Activated CD4-positive, alpha-beta T cell treated with anti-CD3 and anti-CD28 coated beads, Interleukin-2, amount 10 ng/mL, durations not matched to agents 7 days and 5 days (primary cell): Measurements from ENCODE around the gene ERGIC3. TPM values are rescaled to one million over a fixed set of nuclear protein-coding genes. Genes with fewer than 3 reads are reported as not detected.
A peak's percentile ranks its signal among the peaks of the same experiment; 100 is the strongest.
"Not testable (repeated sequence)": the region's sequence is repeated elsewhere in the genome, so short reads cannot be mapped to it uniquely, and the experiment has no call there.

Source experiments
- CTCF ChIA-PET: fragments of 350-600 bp; sonication (Branson Sonifier 250); formaldehyde crosslinking; loops from one replicate; lab custom pipeline; 2021; ENCODE audit warnings: antibody characterized with exemption; lab: Charles Lee
- POLR2A ChIA-PET: fragments of 350-600 bp; sonication (Branson Sonifier 250); formaldehyde crosslinking; loops from one replicate; lab custom pipeline; 2021; ENCODE audit warnings: antibody characterized with exemption; lab: Charles Lee
- DNase-seq: peaks from one replicate; pipeline ENCODE4 v3.0.0-alpha.2; 2020
- H3K27ac Mint-ChIP-seq: one replicate; pipeline ENCODE4 v1.8.0; 2021; ENCODE audit warnings: mild to moderate bottlenecking, moderate library complexity, mixed read lengths
- H3K27me3 Mint-ChIP-seq: one replicate; pipeline ENCODE4 v1.8.0; 2021; ENCODE audit warnings: mixed read lengths
- H3K36me3 Mint-ChIP-seq: one replicate; pipeline ENCODE4 v1.8.0; 2021; ENCODE audit warnings: low read depth, mixed read lengths
- H3K4me1 Mint-ChIP-seq: one replicate; pipeline ENCODE4 v1.8.0; 2021; ENCODE audit warnings: mixed read lengths
- H3K4me3 Mint-ChIP-seq: one replicate; pipeline ENCODE4 v1.8.0; 2021; ENCODE audit warnings: mild to moderate bottlenecking, moderate library complexity, mixed read lengths
- H3K9me3 Mint-ChIP-seq: one replicate; pipeline ENCODE4 v1.8.0; 2021; ENCODE audit warnings: mixed read lengths
- total RNA-seq, 2 experiments: library from RNA; stranded (reverse); gene quantifications; one replicate each; pipeline ENCODE4 v1.2.3, GENCODE V29; 2021

Gene ERGIC3
- total RNA-seq, 2 experiments from 2014 or later, result 152 to 165 TPM

- Mint-ChIP-seq H3K9me3 (no peaks in the 10 kb centered on the region), H3K4me1 (no peaks in the 10 kb centered on the region), H3K27ac (peak overlapping the region; percentile 13), H3K36me3 (no peaks in the 10 kb centered on the region), H3K4me3 (no peak overlapping the region), H3K27me3 (no peaks in the 10 kb centered on the region)
- ChIA-PET CTCF (no interaction called here), POLR2A (no interaction called here)
- DNase-seq, result no peak
These were observed 16.2 kb upstream of the ERGIC3 start for GRCh38 chr20:35525639-35526038.

DNA sequence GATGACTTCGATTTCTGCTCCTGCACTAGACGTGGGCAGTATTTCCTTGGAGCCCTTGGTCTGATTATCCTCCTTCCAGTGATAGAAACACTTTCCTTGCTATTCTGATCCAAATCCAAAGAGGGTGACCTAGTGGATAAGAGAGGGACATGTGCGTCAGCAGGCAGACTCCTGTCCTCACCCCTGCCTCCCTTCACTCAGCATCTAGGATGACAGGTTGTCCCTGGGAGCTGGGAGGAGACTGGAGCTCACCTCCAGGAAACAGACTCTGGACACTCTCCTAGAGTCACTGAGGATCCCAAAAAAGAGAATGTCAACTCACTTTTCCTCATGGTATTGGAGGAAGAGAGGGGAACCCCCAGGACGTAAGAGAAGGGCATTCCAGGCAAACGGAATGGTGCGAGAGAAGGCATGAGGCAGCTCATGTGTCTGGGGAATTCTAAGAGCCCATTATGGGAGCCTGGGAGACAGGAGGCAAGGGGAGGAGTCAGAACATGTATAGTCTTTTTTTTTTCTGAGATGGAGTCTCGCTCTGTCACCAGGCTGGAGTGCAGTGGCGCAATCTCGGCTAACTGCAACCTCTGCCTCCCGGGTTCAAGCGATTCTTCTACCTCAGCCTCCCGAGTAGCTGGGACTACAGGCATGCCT lies 14.6 kb upstream of the ERGIC3 start:
- Mint-ChIP-seq H3K36me3 (no peaks in the 10 kb centered on the region), H3K9me3 (no peaks in the 10 kb centered on the region), H3K4me3 (no peak overlapping the region), H3K27ac (no peak overlapping the region), H3K27me3 (no peaks in the 10 kb centered on the region), H3K4me1 (no peaks in the 10 kb centered on the region)
- ChIA-PET POLR2A (interaction anchor here (0.6 kb wide), 1 partner anchor 215 kb away, joined by 4 read pairs; the partner anchor contains the start of gene RBM39), CTCF (no interaction called here)
- DNase-seq, result no peak

GRCh38 chr20:35529552-35529951 lies 12.3 kb upstream of the ERGIC3 start, which contains the start of gene C20orf173:
C20orf173 (minus strand) TSS chr20:35529652; CDS start chr20:35529373, 279 bp downstream.
- ChIA-PET CTCF (interaction anchor here (0.6 kb wide), 1 partner anchor 1193 kb away, joined by 3 read pairs; no protein-coding TSS in a partner anchor), POLR2A (no interaction called here)
- Mint-ChIP-seq H3K9me3 (no peaks in the 10 kb centered on the region), H3K4me1 (no peaks in the 10 kb centered on the region), H3K36me3 (no peaks in the 10 kb centered on the region), H3K27ac (peak within 1 kb of the TSS; percentile 19), H3K27me3 (no peaks in the 10 kb centered on the region), H3K4me3 (no peak within 1 kb of the TSS)
- DNase-seq, result no peak

DNA sequence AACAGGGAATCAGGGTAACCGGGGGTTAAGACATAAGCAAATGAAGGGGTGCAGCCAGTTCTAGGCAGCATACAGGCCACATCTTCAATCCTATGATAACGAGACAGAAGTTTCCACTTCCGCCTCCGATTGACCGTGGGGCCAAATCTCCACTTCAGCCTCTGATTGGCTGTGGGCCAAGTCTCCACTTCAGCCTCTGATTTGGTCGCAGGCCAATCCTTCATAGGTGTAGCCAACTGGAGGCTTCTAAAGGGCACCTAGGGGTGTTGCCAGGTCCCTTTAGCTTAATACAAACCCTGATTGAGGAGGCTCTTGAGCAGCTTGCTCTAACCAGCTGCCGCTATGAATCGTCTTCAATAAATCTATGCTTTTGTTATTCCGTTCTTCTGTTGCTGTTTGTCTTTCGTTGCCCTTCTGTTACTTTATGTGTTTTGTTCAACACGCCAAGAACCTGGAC lies 2.1 kb upstream of the ERGIC3 start:
- peak overlapping the region; percentile 25 for H3K4me3 Mint-ChIP-seq
- H3K9me3 Mint-ChIP-seq, result no peaks in the 10 kb centered on the region
- CTCF ChIA-PET, result interaction anchor here (1.5 kb wide), 1 partner anchor 25 kb away, joined by 3 read pairs; no protein-coding TSS in a partner anchor
- POLR2A ChIA-PET, result no interaction called here
- H3K36me3 Mint-ChIP-seq, result peaks cover 1% of the 10 kb centered on the region
- peaks cover 22% of the 10 kb centered on the region for H3K4me1 Mint-ChIP-seq
- peak overlapping the region; percentile 19 for H3K27ac Mint-ChIP-seq
- DNase-seq, result peak; percentile 46
- no peaks in the 10 kb centered on the region for H3K27me3 Mint-ChIP-seq

- ChIA-PET POLR2A (no interaction called here), CTCF (interaction anchor here (1.5 to 3.1 kb wide), 2 partner anchors 23 to 413 kb away, joined by 3 to 13 read pairs; partner anchors contain the start of gene SCAND1)
- Mint-ChIP-seq H3K27ac (peak overlapping the region; percentile 93), H3K36me3 (peaks cover 1% of the 10 kb centered on the region), H3K9me3 (no peaks in the 10 kb centered on the region), H3K4me3 (peak overlapping the region; percentile 85), H3K4me1 (peaks cover 22% of the 10 kb centered on the region), H3K27me3 (no peaks in the 10 kb centered on the region)
- DNase-seq, result no peak
These were observed 628 bp upstream of the ERGIC3 start for GRCh38 chr20:35541118-35541782.

GRCh38 chr20:35542990-35543389 lies 1.1 kb downstream of the ERGIC3 start:
- ChIA-PET CTCF (interaction anchor here (1.0 to 3.1 kb wide), 3 partner anchors 29 to 412 kb away, joined by 3 to 13 read pairs (median 6); partner anchors contain the start of gene SCAND1), POLR2A (no interaction called here)
- no peaks in the 10 kb centered on the region for H3K27me3 Mint-ChIP-seq
- DNase-seq, result no peak
- peaks cover 22% of the 10 kb centered on the region for H3K4me1 Mint-ChIP-seq
- peak overlapping the region; percentile 85 for H3K4me3 Mint-ChIP-seq
- H3K36me3 Mint-ChIP-seq, result peaks cover 1% of the 10 kb centered on the region
- H3K27ac Mint-ChIP-seq, result peak overlapping the region; percentile 93
- H3K9me3 Mint-ChIP-seq, result no peaks in the 10 kb centered on the region

DNA sequence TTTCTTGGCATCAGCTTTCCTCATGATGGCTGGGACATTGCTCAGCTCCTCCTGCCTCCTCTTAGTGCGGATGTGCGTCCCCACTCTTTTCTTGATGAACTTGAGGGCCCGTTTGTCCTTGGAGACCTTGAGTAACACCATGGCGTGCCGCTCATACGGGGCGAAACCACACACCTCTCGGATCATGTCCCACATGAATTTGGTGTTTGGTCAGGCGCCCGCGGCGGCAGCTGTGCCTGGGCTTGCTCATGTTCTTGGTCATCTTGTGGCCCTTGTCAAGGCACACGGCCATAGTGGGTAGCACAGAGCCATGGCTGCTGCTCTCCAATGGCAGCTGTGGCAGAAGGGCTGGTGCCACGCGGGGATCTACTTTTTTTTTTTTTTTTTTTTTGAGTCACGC lies 2.6 kb downstream of the ERGIC3 start:
- Mint-ChIP-seq H3K27ac (no peak overlapping the region), H3K4me3 (no peak overlapping the region), H3K36me3 (peaks cover 1% of the 10 kb centered on the region), H3K9me3 (no peaks in the 10 kb centered on the region), H3K27me3 (no peaks in the 10 kb centered on the region), H3K4me1 (peaks cover 22% of the 10 kb centered on the region)
- ChIA-PET CTCF (no interaction called here), POLR2A (no interaction called here)
- DNase-seq, result no peak

GRCh38 chr20:35544941-35545340 lies 3.1 kb downstream of the ERGIC3 start:
- H3K4me3 Mint-ChIP-seq, DNase-seq, H3K27me3 Mint-ChIP-seq, H3K27ac Mint-ChIP-seq, H3K36me3 Mint-ChIP-seq, POLR2A ChIA-PET, H3K9me3 Mint-ChIP-seq: not testable (repeated sequence)
- H3K4me1 Mint-ChIP-seq, result peaks cover 22% of the 10 kb centered on the region
- CTCF ChIA-PET, result interaction anchor here (0.6 kb wide), 1 partner anchor 32 kb away, joined by 3 read pairs; no protein-coding TSS in a partner anchor

DNA sequence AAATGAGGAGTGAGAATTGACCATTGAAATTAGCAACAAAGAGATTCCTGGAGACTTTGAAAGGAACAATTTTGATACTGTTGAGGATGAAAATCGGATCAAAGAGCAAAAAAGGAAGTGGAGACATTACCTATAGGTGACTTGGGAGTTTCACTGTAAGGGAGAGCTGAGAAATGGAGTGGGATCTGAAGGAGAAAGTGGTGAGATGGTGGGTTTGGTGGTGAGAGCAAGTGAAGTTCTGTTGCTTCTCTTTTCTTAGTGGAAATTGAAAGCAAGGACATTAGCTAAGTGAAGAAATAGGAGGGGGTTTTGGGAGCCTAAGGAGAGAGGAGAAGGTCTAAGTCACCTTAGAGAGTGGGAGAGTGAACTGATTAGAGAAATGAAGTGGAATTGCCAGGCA lies 4.2 kb downstream of the ERGIC3 start:
- Mint-ChIP-seq H3K4me3 (no peak overlapping the region), H3K9me3 (no peaks in the 10 kb centered on the region), H3K27me3 (no peaks in the 10 kb centered on the region), H3K27ac (no peak overlapping the region), H3K4me1 (peaks cover 21% of the 10 kb centered on the region), H3K36me3 (peaks cover 1% of the 10 kb centered on the region)
- ChIA-PET CTCF (interaction anchor here (1.4 kb wide), 1 partner anchor 16 kb away, joined by 4 read pairs; no protein-coding TSS in a partner anchor), POLR2A (no interaction called here)
- DNase-seq, result no peak

DNA sequence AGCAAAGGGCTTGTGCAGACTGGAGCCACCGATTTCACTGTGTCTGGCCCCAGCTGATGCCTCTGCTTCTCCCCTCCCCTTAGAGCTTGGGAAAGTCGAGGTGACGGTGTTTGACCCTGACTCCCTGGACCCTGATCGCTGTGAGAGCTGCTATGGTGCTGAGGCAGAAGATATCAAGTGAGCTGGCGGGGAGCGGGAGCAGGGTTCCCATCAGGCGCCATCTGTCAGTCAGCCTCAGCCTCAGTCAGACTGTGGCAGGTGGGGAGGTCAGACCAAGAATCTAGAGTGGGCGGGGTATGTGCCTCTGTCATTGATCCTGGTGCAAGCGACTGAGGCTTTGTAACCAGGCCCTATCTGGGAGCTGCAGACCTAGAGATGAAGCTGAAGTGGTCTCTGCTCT lies 5.5 kb downstream of the ERGIC3 start:
- H3K36me3 Mint-ChIP-seq, result peaks cover 1% of the 10 kb centered on the region
- CTCF ChIA-PET, result interaction anchor here (1.2 to 1.4 kb wide), 2 partner anchors 14 to 105 kb away, joined by 3 to 4 read pairs; no protein-coding TSS in a partner anchor
- no peaks in the 10 kb centered on the region for H3K27me3 Mint-ChIP-seq
- POLR2A ChIA-PET, result no interaction called here
- no peak overlapping the region for H3K4me3 Mint-ChIP-seq
- H3K9me3 Mint-ChIP-seq, result no peaks in the 10 kb centered on the region
- no peak overlapping the region for H3K27ac Mint-ChIP-seq
- no peak for DNase-seq
- peaks cover 12% of the 10 kb centered on the region for H3K4me1 Mint-ChIP-seq

DNA sequence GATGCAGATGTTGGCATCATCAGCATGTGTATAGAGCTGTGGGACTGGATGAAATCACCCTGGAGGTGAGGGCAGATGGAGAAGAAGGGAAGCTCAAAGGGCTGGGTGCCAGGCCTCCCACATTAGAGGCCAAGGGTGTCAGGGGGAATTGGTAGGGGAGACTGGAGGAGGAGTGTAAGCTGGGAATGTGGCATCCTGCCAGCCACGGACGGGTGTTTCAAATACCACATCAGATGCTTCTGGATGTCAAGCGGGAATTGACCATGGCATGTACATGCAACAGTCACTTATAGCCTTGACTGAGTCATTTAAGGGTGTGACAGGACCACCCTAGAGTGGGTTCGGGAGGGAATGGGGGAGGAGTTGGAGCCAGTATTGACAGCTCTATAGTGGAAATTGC lies 9.6 kb downstream of the ERGIC3 start:
- ChIA-PET POLR2A (no interaction called here), CTCF (interaction anchor here (0.6 kb wide), 2 partner anchors 20 to 324 kb away, joined by 3 read pairs; no protein-coding TSS in a partner anchor)
- no peak overlapping the region for H3K4me3 Mint-ChIP-seq
- H3K27me3 Mint-ChIP-seq, result no peaks in the 10 kb centered on the region
- peaks cover 6% of the 10 kb centered on the region for H3K36me3 Mint-ChIP-seq
- DNase-seq, result no peak
- H3K9me3 Mint-ChIP-seq, result no peaks in the 10 kb centered on the region
- no peak overlapping the region for H3K27ac Mint-ChIP-seq
- H3K4me1 Mint-ChIP-seq, result no peaks in the 10 kb centered on the region

DNA sequence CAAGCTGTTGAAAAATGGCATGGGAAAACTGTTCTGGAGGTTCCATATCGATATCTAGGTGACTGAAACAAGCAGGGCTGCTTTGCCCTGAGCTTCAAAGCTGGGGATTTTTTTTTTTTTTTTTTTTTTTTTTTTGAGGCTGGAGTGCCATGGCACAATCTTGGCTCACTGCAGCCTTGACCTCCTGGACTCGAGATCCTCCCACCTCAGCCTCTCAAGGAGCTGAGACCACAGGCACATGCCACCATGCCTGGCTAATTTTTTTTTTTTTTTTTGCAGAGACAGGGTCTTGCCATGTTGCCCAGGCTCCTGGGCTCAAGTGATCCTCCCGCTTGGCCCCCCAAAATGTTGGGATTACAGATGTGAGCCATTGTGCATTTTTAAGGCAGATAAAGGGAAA lies 11.0 kb downstream of the ERGIC3 start:
- POLR2A ChIA-PET, result no interaction called here
- CTCF ChIA-PET, result interaction anchor here (0.5 to 0.7 kb wide), 2 partner anchors 17 to 402 kb away, joined by 3 read pairs; no protein-coding TSS in a partner anchor
- Mint-ChIP-seq H3K9me3 (no peaks in the 10 kb centered on the region), H3K4me1 (no peaks in the 10 kb centered on the region), H3K4me3 (no peak overlapping the region), H3K36me3 (peaks cover 8% of the 10 kb centered on the region), H3K27ac (no peak overlapping the region), H3K27me3 (no peaks in the 10 kb centered on the region)
- no peak for DNase-seq

- DNase-seq, H3K4me3 Mint-ChIP-seq, H3K4me1 Mint-ChIP-seq, POLR2A ChIA-PET, H3K9me3 Mint-ChIP-seq, H3K36me3 Mint-ChIP-seq, H3K27me3 Mint-ChIP-seq, H3K27ac Mint-ChIP-seq: not testable (repeated sequence)
- CTCF ChIA-PET, result interaction anchor here (0.6 kb wide), 1 partner anchor 745 kb away, joined by 3 read pairs; no protein-coding TSS in a partner anchor
These were observed 13.6 kb downstream of the ERGIC3 start for GRCh38 chr20:35555461-35555860.
